Lung (tissue), 12 donors: Measurements from ENCODE around the gene TAX1BP3. TPM values are rescaled to one million over a fixed set of nuclear protein-coding genes. Genes with fewer than 3 reads are reported as not detected.

Source experiments
- ATAC-seq: fragments of 200-7000 bp; cut with Tn5 transposase; one replicate; pipeline ENCODE4 v1.9.1; 2020; ENCODE audit warnings: moderate number of reproducible peaks; ENCODE audit not compliant: insufficient read depth, low FRiP score
- DNase-seq, 3 donors: peaks; one replicate each; pipeline ENCODE4 v3.0.0-alpha.2; 2013 to 2017
- H3K27ac ChIP-seq, 2 donors: one replicate each; pipeline ENCODE4 v1.5.1; 2013; ENCODE audit warnings: mild to moderate bottlenecking in 2 of 2, moderate library complexity in 2 of 2, control low read depth in 1 of 2, inconsistent platforms in 1 of 2, low read depth in 1 of 2, low read length in 1 of 2
- H3K27me3 ChIP-seq, 3 donors: one replicate each; pipeline ENCODE4 v1.5.1; 2013; ENCODE audit warnings: low read length in 2 of 3; ENCODE audit not compliant: control insufficient read depth in 3 of 3, insufficient read depth in 3 of 3
- H3K36me3 ChIP-seq, 4 donors: one replicate each; pipeline ENCODE4 v1.5.1; 2013; ENCODE audit warnings: low read length in 4 of 4, mild to moderate bottlenecking in 1 of 4, moderate library complexity in 1 of 4; ENCODE audit not compliant: control insufficient read depth in 4 of 4, insufficient read depth in 4 of 4
- H3K4me1 ChIP-seq, 5 donors: one replicate each; pipeline ENCODE4 v1.5.1; 2013; ENCODE audit warnings: low read length in 5 of 5, mild to moderate bottlenecking in 2 of 5, moderate library complexity in 1 of 5; ENCODE audit not compliant: control insufficient read depth in 5 of 5, insufficient read depth in 5 of 5
- H3K4me3 ChIP-seq: one replicate; pipeline ENCODE4 v1.5.1; 2013; ENCODE audit warnings: mild to moderate bottlenecking, control low read depth, moderate library complexity
- H3K9ac ChIP-seq, 2 donors: one replicate each; pipeline ENCODE4 v1.5.1; 2013; ENCODE audit warnings: low read length in 2 of 2, control low read depth in 1 of 2; ENCODE audit not compliant: insufficient read depth in 1 of 2
- H3K9me3 ChIP-seq, 4 donors: one replicate each; pipeline ENCODE4 v1.5.1; 2013; ENCODE audit warnings: low read length in 3 of 4, mild to moderate bottlenecking in 1 of 4, moderate library complexity in 1 of 4; ENCODE audit not compliant: control insufficient read depth in 4 of 4, insufficient read depth in 3 of 4
- WGBS, 2 donors: extraction: QIAGEN DNeasy Blood & Tissue Kit; methylation state at CpG; one replicate each; pipeline ENCODE4 v1.1.7; 2013; 5-methylcytosine and 5-hydroxymethylcytosine counted together
- polyA plus RNA-seq, 2 donors: library from polyadenylated mRNA; stranded (reverse); fragments of 200-250 nt; gene quantifications; one replicate each; pipeline ENCODE4 v1.2.1, GENCODE V29; 2013
- total RNA-seq, 2 donors: library from RNA; depleted of rRNA in 1 of 2; stranded (reverse); fragments of >200 nt in 1 of 2; gene quantifications; one replicate each; pipeline ENCODE4 v1.2.1, GENCODE V29; 2014 to 2021
- TF ChIP-seq, protein P1 (sequence below): IDR thresholded peaks from 2 replicates; pipeline ENCODE4 v1.5.1; 2012; ENCODE audit warnings: mild to moderate bottlenecking; ENCODE audit errors: control extremely low read depth, extremely low read depth
- donor health status: control.
- donor health status: control.
- donor health status: Bipolar disorder and iron deficiency.
- donor health status: healthy.
- donor health status: DM: yes; HTN: yes; CAD: no.

TAX1BP3 gene
- total and polyA plus RNA-seq, 4 donors: 69.7 to 146 (median 97.0) TPM

DNA sequence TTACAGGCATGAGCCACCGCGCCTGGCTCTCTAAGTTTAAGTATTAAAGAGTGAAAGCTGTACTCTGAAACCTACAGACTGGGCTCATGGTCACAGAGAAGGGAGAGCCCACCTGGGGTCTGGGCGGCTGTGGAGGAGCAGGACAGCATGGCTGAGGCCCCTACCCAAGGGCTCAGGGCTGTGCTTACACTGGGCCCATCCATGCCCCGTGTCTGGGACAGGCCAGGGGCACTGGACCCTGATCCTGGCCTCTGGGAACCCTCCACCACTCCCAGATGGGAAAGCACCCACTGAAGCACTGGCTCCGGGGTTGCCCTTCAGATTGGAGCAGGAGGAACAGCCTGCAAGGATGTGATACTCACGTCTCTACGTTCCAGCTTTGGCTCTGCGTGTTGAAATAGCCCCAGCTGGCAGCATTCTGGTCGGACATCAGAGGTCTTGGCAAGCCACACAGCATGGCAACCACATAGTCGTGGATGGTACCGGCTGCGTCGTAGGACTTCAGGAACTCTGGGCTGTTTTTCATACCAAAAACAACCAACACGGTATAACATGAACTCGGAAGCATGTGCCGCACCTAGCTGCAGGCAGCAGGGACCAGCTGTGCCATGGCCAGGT lies 45.3 kb downstream of the TAX1BP3 start:
- 95 to 97% methylated on average over 16 of the region's 16 CpGs for WGBS, 2 donors
- ATAC-seq: no peak

DNA sequence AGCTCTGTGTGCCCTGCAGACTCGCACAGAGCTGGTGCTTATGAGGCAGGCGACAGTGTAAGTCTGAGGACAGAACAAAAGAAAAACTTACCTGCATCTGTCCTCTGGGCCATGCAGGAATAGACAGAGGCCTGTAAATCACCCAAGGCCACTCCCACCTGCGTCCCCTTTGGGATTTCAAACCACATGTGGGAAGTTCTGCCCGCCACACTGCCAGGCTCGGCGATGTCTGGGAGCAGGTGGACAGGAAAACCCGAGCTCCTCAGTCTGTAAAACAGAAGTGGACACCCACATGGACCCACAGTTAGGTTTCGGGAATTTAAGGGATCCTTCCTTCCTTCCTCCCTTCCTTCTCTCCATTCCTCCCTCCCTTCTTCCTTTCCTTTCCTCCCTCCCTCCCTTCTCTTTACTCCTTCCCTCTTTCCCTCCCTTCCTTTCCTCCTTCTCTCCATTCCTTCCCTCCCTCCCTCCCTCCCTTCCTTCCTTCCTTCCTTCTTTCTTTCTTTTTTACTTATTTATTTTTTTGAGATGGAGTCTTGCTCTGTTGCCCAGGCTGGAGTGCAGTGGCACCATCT lies 47.1 kb downstream of the TAX1BP3 start:
- WGBS, 2 donors: 94% methylated on average over 8 of the region's 8 CpGs
- Histone ChIP-seq H3K4me1 (no peaks in the 10 kb centered on the region), H3K9me3 (peaks cover 0 to 2% (median 0%) of the 10 kb centered on the region in 4 donors), H3K9ac (no peak overlapping the region), H3K4me3 (no peak overlapping the region), H3K27me3 (no peaks in the 10 kb centered on the region), H3K36me3 (peaks cover 13 to 61% (median 43%) of the 10 kb centered on the region in 4 donors), H3K27ac (no peak overlapping the region)
- DNase-seq: no peak
- ATAC-seq: no peak
- TF ChIP-seq, protein P1, sequence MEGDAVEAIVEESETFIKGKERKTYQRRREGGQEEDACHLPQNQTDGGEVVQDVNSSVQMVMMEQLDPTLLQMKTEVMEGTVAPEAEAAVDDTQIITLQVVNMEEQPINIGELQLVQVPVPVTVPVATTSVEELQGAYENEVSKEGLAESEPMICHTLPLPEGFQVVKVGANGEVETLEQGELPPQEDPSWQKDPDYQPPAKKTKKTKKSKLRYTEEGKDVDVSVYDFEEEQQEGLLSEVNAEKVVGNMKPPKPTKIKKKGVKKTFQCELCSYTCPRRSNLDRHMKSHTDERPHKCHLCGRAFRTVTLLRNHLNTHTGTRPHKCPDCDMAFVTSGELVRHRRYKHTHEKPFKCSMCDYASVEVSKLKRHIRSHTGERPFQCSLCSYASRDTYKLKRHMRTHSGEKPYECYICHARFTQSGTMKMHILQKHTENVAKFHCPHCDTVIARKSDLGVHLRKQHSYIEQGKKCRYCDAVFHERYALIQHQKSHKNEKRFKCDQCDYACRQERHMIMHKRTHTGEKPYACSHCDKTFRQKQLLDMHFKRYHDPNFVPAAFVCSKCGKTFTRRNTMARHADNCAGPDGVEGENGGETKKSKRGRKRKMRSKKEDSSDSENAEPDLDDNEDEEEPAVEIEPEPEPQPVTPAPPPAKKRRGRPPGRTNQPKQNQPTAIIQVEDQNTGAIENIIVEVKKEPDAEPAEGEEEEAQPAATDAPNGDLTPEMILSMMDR: no peak

More for the DNA sequence above, 45.3 kb downstream of the TAX1BP3 start:
- Histone ChIP-seq H3K9ac (no peak overlapping the region), H3K36me3 (peaks cover 9 to 49% (median 42%) of the 10 kb centered on the region in 4 donors), H3K4me3 (no peak overlapping the region), H3K27ac (no peak overlapping the region), H3K4me1 (no peaks in the 10 kb centered on the region), H3K9me3 (no peaks in the 10 kb centered on the region), H3K27me3 (no peaks in the 10 kb centered on the region)
- TF ChIP-seq, protein P1: no peak
- DNase-seq: no peak

DNA sequence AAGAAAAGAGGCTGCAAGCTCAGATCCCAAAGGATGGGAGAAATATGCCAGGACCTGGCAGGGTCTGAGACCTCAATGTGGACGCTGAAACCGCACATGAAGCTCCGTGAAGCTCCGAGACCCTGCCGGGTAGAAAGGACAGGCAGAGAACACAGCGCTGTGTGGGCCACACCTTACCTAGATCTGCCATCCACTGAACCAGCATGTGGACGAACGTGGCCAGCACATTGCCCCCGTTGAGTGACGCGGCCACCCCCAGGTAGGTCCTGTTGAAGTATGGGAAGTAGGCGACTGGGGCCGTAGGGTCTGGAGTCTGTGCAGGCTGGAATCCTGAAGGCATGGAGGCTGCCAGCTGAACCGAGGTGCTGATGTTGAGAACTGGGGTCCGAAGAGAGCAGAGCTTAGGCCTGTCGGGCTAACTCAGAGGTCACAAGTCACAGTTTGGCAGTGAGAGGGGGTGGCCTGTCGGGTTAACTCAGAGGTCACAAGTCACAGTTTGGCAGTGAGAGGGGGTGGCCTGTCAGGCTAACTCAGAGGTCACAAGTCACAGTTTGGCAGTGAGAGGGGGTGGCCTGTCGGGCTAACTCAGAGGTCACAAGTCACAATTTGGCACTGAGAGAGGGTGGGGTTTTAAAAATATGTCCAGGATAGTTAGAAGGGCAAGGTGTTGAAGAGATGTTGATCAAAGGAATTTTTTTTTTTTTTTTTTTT lies 53.1 kb downstream of the TAX1BP3 start:
- 96 to 97% methylated on average over 18 of the region's 18 CpGs for WGBS, 2 donors
- Histone ChIP-seq H3K9ac (no peak overlapping the region), H3K27me3 (no peaks in the 10 kb centered on the region), H3K36me3 (peaks cover 13 to 31% (median 29%) of the 10 kb centered on the region in 4 donors), H3K4me3 (no peak overlapping the region), H3K9me3 (peaks cover 0 to 2% (median 0%) of the 10 kb centered on the region in 4 donors), H3K27ac (no peak overlapping the region), H3K4me1 (no peaks in the 10 kb centered on the region)
- TF ChIP-seq, protein P1: no peak
- DNase-seq: no peak
- ATAC-seq: no peak
